ENCODE results near the gene MAGI1.

The MAGI1 gene

GRCh38 chr3:65884071-65884470 lies 154.6 kb downstream of the MAGI1 start:
- TF ChIP-seq, protein P1, sequence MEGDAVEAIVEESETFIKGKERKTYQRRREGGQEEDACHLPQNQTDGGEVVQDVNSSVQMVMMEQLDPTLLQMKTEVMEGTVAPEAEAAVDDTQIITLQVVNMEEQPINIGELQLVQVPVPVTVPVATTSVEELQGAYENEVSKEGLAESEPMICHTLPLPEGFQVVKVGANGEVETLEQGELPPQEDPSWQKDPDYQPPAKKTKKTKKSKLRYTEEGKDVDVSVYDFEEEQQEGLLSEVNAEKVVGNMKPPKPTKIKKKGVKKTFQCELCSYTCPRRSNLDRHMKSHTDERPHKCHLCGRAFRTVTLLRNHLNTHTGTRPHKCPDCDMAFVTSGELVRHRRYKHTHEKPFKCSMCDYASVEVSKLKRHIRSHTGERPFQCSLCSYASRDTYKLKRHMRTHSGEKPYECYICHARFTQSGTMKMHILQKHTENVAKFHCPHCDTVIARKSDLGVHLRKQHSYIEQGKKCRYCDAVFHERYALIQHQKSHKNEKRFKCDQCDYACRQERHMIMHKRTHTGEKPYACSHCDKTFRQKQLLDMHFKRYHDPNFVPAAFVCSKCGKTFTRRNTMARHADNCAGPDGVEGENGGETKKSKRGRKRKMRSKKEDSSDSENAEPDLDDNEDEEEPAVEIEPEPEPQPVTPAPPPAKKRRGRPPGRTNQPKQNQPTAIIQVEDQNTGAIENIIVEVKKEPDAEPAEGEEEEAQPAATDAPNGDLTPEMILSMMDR (conservative IDR thresholded peaks at IDR 0.05; ENCODE audit: low read depth, low read length) = no peak
- H3K4me3 ChIP-seq (ENCODE audit: low read depth, low read length) = no peak overlapping the region
- no peak for DNase-seq (ENCODE audit: low read depth)

- DNase-seq (ENCODE audit: low read depth) = no peak
- no peak overlapping the region for H3K4me3 ChIP-seq (ENCODE audit: low read depth, low read length)
- TF ChIP-seq, protein P1 (conservative IDR thresholded peaks at IDR 0.05; ENCODE audit: low read depth, low read length) = no peak
These were observed 155.1 kb downstream of the MAGI1 start for GRCh38 chr3:65883613-65884012.

GRCh38 chr3:65880350-65880749 lies 158.4 kb downstream of the MAGI1 start:
- H3K4me3 ChIP-seq (ENCODE audit: low read depth, low read length) = no peak overlapping the region
- no peak for DNase-seq (ENCODE audit: low read depth)
- TF ChIP-seq, protein P1 (conservative IDR thresholded peaks at IDR 0.05; ENCODE audit: low read depth, low read length) = no peak

DNA sequence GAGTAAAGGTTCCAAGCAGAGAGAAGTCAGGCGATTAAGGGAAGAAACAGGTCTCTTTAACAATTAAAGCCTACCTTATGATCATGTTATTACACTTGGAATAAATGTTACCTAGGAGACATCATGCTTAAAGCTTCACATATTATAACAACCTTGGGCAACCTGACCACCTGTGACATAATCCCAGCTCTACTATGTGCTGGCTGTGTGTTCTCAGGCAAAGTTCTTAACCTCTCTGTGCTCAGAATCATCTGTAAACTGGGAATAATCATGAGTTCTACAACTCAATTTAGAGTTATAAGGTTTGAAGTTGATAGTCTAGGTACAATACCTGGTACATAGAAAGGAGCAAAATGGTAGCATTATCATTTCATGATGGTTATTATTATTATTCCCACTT lies 159.3 kb downstream of the MAGI1 start:
- H3K4me3 ChIP-seq (ENCODE audit: low read depth, low read length) = no peak overlapping the region
- TF ChIP-seq, protein P1 (conservative IDR thresholded peaks at IDR 0.05; ENCODE audit: low read depth, low read length) = no peak
- DNase-seq (ENCODE audit: low read depth) = no peak

DNA sequence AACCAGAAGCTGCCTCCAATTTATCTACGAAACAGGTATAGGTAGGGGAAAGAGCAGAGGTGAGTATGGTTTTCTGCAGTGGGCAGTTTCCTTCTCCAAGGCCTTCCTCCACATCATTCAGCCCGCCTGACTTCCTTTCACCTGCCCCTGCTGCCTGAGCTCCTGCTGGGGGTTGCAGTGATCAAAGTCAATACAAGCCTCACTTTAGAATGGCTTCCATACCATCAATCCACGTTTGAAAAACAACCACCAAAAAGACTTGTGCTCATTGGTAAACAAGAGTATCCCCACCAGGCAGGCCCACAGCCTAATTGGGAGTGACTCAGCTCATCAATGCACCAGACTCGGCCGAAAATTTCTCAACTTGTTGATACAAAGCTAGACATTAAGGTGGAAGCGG lies 159.9 kb downstream of the MAGI1 start:
- H3K4me3 ChIP-seq (ENCODE audit: low read depth, low read length) = no peak overlapping the region
- TF ChIP-seq, protein P1 (conservative IDR thresholded peaks at IDR 0.05; ENCODE audit: low read depth, low read length) = no peak
- no peak for DNase-seq (ENCODE audit: low read depth)

- TF ChIP-seq, protein P1 (conservative IDR thresholded peaks at IDR 0.05; ENCODE audit: low read depth, low read length) = no peak
- no peak overlapping the region for H3K4me3 ChIP-seq (ENCODE audit: low read depth, low read length)
- DNase-seq (ENCODE audit: low read depth) = no peak
These were observed 161.6 kb downstream of the MAGI1 start for GRCh38 chr3:65877160-65877559.

GRCh38 chr3:65876028-65876420 lies 162.7 kb downstream of the MAGI1 start:
- DNase-seq (ENCODE audit: low read depth) = no peak
- H3K4me3 ChIP-seq (ENCODE audit: low read depth, low read length) = no peak overlapping the region
- TF ChIP-seq, protein P1 (conservative IDR thresholded peaks at IDR 0.05; ENCODE audit: low read depth, low read length) = no peak

Data from choroid plexus epithelial cell (primary cell).